Hair follicle dermal papilla cell (primary cell): ENCODE data around the gene PIGO. TPM values are rescaled to one million over a fixed set of nuclear protein-coding genes. Genes with fewer than 3 reads are reported as not detected.

Experiments
- small RNA-seq: library from RNA; depleted of rRNA; stranded (forward); fragments of <200 nt; gene quantifications from one replicate; pipeline ENCODE3, GENCODE V24; 2012
- total RNA-seq: library from RNA; depleted of rRNA; stranded (reverse); fragments of >200 nt; gene quantifications from 2 replicates; pipeline ENCODE4 v1.2.3, GENCODE V29; 2012

PIGO gene
- total RNA-seq = 13.1 and 16.3 TPM in 2 replicates

DNA sequence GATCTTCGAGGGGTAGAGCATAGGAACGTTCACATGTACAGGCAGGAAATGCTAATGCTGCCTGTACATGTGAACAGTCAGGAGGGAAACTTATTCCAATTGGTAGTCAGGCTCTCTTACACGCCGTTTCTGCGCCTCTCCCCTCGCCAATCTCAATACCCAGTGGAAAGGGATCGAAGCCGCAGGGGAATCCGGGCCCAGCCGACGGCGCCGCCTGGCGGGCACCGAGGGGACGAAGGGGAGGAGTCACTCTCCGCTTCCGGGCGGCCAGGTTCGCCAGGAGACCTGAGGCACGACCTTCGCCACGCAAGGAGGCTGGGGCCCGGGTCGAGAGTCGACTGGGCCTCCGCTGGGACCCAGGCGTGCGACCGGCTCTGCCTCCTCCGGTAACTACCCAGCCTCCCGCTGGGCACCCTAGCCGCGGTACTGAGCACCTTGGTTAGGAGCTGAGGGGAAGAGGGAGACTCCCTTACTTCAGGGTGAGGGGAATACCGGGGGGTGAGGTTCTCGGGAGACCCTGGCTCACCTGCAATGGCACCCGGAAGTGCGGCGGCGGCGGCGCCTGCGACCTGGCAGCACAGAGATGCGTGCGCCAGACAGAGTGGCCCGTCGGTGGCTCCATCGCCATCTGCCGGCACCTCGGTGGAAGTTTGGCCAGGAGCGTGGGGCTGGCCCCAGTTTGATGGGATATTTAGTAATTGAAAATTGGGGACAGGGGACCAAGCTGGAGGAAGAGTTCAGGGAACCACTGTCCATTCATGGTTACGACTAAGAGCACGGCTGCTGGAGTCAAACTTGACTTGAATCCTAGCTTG lies at the start of gene PIGO:
Gene PIGO, minus strand, starts transcription at position 557 of the 815 bp plus-strand sequence. CDS start 1,026 bp downstream, outside the sequence.

DNA sequence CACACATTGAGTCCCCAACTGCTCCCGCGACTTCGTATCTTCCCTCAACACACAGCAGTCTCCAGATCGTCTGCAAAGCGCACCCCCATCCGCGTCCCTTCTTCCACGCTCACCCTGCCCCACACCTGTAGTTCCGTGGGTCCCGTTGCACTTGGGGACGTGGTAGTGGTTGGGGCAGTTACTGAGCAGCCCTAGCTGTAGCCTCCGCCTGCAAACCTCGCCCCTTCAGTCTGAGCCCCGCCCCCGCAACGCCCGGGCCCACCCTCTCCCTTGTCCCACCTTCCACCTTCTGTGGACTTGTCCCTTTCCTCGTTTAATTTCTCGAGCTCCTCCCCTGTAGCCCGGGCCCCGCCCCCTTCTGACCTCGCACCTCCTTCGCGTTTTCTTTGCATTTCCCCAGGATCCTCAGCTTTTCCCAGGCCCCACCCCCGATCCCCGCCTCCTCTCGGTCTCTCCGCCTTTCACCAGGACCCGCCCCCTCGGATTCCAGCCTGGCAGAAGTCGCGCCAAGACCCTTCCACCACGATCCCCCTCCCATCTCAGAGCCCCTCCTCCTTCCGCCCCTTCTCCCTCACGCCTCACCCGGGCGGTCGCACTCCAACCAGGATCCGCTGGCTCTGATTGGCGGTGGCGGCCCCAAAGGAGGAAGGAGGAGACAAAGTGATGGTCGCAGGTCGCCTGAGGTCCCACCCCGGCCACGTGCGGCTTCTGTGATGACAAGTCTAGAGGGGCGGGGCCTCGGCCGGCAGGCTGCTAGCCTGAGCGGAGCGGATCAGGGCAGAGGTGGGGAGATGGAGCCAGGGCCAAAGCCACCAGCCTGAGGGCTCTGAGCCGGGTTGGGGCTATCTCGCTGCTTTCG lies 19.5 kb upstream of the PIGO start, which contains the start of gene ATOSB:
Gene ATOSB, minus strand, starts transcription at position 183 of the 859 bp plus-strand sequence. CDS start 7,588 bp downstream, outside the sequence.

DNA sequence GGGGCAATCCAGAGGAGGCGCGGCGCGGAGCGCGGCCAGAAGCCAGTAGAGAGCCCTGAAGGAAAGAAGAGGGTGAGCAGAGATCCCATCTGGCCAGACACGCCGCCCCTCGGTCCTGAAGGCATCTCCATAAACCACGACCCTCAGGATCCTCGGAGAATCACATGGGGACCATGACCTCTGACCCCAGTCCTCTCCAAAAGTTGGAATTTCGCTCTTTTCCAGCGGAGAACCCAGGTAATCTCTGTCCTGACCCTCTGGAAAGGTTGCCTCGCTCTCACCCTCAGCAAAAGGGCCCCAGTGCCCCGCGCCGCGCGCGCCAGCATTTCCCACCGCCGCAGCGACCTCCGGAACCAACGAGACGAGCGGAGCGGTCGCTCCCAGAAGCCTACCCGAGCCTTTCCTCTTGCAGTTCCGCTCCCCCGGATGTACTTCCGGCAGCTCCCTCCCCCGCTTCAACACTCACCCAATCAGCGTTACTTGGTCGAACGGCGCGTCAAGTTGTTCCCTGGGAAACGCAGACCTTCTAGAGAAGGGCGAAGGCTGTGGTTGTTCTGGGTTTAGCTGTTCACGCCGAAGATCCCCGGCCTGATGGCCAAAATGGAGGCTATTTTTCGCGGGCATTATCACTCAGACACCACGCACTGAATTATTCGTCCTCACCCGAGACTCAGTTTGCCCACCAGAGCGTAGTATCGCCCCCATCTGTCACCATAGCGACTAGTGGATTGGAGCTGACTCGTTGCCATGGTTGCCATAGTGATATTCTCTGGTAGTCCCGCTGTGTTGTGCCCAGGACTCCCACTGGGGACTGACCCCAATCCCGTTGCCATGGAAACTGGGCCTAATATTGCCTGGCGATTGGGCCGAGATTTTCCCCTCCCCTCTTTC lies 6.6 kb upstream of the PIGO start, which contains the start of gene STOML2:
Gene STOML2, minus strand, starts transcription at position 363 of the 891 bp plus-strand sequence. Its CDS starts 37 bp downstream, at position 326.

GRCh38 chr9:35079426-35080341 lies 16.7 kb downstream of the PIGO start, which contains the start of gene FANCG:
FANCG (minus strand) TSS chr9:35079942; CDS start chr9:35079524, 418 bp downstream.

DNA sequence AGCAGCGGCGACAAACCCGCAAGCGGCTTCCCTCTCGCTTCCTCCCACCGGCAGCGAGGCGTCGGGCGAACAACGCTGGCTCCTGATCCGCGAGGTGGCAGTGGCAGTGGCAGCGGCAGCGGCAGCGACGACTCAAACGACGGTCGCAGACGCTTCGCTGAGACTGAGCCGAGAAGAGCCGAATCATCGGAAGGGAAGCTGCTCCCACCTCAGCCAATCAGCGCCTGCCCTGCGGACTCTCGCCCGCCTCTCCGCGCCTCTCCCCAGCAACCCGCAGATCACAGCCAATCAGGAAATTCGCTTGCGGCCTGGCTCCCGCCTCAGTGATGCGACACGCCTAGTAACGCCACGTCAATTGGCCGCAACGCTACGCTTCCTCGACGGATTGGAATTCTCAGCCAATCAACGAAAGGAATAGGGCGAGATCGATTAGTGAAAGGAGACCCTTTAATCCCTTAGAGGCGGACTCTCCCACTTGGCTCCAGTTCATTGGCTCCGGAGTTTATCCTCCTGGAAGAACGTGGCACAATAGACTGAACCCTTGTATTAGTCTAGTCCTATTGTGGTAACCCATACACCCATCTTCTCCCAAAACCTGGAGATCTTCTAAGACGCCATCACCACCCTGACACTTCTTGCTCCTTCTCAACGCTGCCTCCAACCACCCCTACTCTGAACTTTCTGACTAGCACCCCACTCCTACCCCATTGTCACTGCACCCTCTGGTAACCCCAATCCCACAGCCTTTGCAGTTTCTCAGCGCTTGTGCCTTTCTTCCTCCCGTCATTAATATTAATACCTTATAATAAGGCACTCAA lies 23.7 kb downstream of the PIGO start, which contains the start of gene VCP:
Gene VCP, minus strand, starts transcription at position 165 of the 818 bp plus-strand sequence. CDS start 272 bp downstream, outside the sequence.

Small RNA genes within 50 kb of the gene (small RNA-seq; reads per million reads assigned to genes)
- gene RN7SL338P = not detected

Other genes with a start within 250 kb of the PIGO start
- gene PHF24, start 138.3 kb downstream of the PIGO start, total RNA-seq = under 0.01 TPM in 2 replicates
- gene DNAJB5, start 106.8 kb downstream of the PIGO start, total RNA-seq = 16.9 and 19.7 TPM in 2 replicates
- gene VCP, start 24.0 kb downstream of the PIGO start, total RNA-seq = 305 and 331 TPM in 2 replicates
- 10.9 and 11.9 TPM in 2 replicates for gene FANCG, start 16.6 kb downstream of the PIGO start, total RNA-seq
- gene STOML2, start 6.5 kb upstream of the PIGO start, total RNA-seq = 115 and 117 TPM in 2 replicates
- gene ATOSB, start 19.3 kb upstream of the PIGO start, total RNA-seq = 25.8 and 36.3 TPM in 2 replicates
- 29.1 and 29.2 TPM in 2 replicates for gene UNC13B, start 65.4 kb upstream of the PIGO start, total RNA-seq